GM18951 (cell line): ENCODE data around the gene TOLLIP.
"Not testable (repeated sequence)": the region's sequence is repeated elsewhere in the genome, so short reads cannot be mapped to it uniquely, and the experiment has no call there.

ENCODE experiments used
- POLR2A ChIP-seq: IDR thresholded peaks from 4 replicates; pipeline ENCODE4 v1.6.1; 2011; ENCODE audit warnings: mild to moderate bottlenecking; ENCODE audit not compliant: insufficient read length, insufficient read depth; ENCODE audit errors: extremely low read depth
- in situ Hi-C: fragments of 300-500 bp; cut with MboI; formaldehyde crosslinking; loops from one replicate; pipeline ENCODE4 v1.12.0; 2022; ENCODE audit warnings: low sequenced_read_pairs, mixed read lengths, inconsistent platforms; ENCODE audit not compliant: unreplicated experiment

The TOLLIP gene

GRCh38 chr11:1348796-1349326, 39.4 kb upstream of the TOLLIP start:
- in situ Hi-C loops = no loop called here
- no peak for TF ChIP-seq POLR2A

DNA sequence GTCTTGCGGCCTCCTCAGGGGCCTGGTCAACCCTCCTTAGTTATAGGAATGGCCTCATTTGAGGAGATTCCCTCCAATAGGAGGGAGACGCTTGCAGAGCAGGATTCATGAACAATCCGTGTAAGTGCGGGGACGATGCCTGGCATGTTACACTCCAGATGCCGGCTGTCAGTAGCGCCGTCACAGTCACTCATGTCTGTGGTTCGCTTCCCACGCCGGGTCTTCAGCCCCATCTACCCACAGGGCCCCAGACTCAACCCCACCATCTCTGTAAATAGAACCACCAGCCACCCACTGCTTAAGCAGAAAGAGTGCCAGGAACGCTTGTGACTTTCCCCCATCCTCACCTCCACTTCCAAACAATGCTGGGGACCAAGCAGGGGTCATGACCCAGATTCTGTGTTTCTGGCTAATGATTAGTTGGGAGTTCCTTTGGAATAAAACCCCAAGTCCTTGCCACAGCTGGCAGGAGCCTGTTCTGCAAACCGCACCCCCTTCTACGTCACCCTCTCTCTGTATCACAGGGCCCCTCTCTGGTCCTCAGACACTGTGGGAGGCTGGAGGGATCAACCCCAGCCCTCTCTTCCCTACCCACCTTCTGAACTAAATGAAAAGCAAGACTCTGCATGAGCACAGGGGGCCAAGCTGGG, 38.8 kb upstream of the TOLLIP start:
- TF ChIP-seq POLR2A = no peak
- in situ Hi-C loops = no loop called here

GRCh38 chr11:1347411-1347999, 38.1 kb upstream of the TOLLIP start:
- in situ Hi-C loops = not testable (repeated sequence)

DNA sequence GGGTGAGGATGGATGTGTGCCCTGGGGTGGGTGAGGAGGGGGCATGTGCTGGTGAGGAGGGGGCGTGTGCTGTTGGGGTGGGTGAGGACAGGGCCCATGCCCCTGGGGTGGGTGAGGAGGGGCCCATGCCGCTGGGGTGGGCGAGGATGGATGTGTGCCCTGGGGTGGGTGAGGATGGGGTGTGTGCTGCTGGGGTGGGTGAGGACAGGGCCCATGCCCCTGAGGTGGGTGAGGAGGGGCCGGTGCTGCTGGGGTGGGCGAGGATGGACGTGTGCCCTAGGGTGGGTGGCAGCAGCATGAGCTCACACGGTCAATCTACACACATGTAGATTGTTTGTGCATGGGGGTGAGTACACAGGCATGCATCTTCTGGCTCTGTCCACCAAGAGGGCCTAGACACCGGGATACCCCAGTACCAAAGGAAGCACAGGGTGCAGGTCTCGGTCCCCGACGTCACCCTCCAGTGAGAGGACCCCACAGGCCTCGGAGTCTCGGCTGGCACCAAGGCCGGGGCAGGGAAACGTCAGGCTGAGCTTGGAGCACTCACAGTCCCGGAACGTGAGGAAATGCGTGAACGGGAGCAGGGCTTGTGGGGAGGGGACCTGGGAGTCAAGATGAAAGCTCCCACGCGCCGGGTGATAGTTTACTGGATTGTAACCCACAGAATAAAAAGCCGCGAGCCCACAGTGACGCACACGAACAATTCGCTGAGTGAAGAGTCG, 37.4 kb upstream of the TOLLIP start:
- TF ChIP-seq POLR2A = no peak
- in situ Hi-C loops = no loop called here

- in situ Hi-C loops = no loop called here
- no peak for TF ChIP-seq POLR2A
Measured at GRCh38 chr11:1345737-1346513, 36.5 kb upstream of the TOLLIP start.

- no peak for TF ChIP-seq POLR2A
Measured at GRCh38 chr11:1344056-1344635, 34.7 kb upstream of the TOLLIP start.

DNA sequence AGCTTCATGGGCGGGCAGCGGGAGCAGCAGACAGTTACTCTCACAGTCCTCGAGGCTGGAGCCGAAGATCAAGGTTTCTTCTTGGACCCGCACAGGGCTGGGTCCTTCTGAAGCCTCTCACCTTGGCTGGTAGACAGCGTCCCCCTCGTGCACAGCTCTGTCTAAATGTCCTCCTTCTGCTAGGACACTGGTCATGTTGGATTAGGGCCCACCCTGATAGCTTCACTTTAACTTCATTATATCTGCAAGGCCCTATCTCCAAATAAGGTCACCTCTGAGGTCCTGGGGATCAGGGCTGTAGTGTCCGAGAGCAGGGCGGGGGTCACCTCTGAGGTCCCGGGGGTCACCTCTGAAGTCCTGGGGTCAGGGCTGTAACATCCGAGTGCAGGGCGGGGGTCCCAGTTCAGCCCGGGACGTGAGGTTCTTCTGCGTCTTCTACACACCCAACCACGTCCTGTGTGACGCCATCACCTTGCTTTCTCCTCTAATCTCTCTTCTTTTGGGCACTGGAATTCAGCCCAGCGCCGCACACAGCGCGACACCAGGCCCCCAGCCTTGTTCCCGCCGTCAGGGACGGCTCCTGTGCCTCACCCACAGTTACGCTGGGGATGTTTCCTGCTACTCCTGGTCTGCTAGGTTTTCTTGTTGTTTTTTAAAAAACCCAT, 34.1 kb upstream of the TOLLIP start:
- no peak for TF ChIP-seq POLR2A
- in situ Hi-C loops = no loop called here

More at GRCh38 chr11:1344056-1344635, 34.7 kb upstream of the TOLLIP start:
- in situ Hi-C loops = no loop called here

DNA sequence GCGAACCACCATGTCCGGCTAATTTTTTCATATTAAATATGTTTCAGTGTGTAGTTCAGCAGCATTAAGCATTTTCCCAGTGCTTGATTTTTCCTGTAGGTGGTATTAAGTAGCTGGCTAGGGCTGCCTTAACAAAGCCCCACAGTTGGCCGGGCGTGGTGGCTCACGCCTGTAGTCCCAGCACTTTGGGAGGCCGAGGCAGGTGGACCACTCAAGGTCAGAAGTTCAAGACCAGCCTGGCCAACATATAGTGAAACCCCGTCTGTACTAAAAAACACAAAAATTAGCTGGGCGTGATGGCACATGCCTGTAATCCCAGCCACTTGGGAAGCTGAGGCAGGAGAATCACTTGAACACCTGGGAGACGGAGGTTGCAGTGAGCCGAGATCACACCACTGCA, 33.5 kb upstream of the TOLLIP start:
- in situ Hi-C loops = no loop called here
- no peak for TF ChIP-seq POLR2A

DNA sequence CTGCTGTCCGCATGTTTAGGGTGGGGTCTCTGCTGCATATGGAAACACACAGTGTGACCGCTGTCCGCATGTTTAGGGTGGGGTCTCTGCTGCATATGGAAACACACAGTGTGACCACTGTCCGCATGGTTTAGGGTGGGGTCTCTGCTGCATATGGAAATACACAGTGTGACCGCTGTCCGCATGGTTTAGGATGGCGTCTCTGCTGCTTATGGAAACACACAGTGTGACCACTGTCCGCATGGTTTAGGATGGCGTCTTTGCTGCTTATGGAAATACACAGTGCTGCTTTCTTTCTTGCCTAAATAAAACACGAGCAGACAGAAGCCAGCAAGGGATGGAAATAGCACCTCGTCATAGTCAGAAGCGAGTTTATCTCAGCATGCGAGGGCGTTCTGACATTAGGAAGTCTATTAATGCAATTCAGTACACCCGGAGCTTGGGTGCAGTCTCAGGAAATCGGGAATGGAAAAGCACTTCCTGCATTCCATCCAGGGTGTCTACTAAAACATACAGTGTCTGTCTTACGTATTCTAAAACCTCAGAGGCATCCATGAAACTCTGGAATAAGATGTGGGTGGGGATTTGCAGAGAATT, 32.6 kb upstream of the TOLLIP start:
- TF ChIP-seq POLR2A = no peak
- in situ Hi-C loops = no loop called here

- in situ Hi-C loops = not testable (repeated sequence)
Measured at GRCh38 chr11:1341226-1341625, 31.8 kb upstream of the TOLLIP start.

- in situ Hi-C loops = no loop called here
- TF ChIP-seq POLR2A = no peak
Measured at GRCh38 chr11:1340111-1340510, 30.7 kb upstream of the TOLLIP start.

DNA sequence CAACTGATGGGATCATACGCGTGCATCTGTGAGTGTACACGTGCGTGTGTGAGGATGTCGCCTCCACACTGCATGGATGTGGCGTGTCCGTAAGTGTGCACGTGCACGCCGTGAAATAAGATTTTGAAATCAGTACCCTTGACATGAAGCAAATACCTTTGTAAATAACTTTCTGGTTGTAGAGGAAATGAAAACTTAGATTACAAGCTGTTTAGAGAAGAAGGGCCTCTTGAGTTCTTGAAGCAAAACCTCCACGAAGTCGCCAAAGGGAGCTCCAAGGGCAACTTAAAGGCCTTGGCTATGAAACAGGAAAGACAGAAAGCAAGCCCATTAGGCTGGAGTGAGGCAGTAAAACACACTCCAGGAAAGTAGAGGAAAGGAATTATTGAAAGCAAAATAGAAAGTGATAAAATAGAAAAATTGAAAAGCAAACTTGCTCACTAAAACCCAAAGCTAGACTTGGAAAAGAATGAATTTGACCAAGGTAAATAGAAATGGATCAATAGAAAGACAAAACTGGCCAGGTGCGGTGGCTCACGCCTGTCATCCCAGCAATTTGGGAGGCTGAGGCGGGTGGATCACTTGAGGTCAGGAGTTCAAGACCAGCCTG, 29.7 kb upstream of the TOLLIP start:
- in situ Hi-C loops = no loop called here
- no peak for TF ChIP-seq POLR2A
